ENCODE data around the gene DNAH7. TPM values are rescaled to one million over a fixed set of nuclear protein-coding genes. Genes with fewer than 3 reads are reported as not detected.
"Not testable (repeated sequence)": the region's sequence is repeated elsewhere in the genome, so short reads cannot be mapped to it uniquely, and the experiment has no call there.

DNAH7 gene
- total RNA-seq, 2 experiments from 2014 or later, result not detected

DNA sequence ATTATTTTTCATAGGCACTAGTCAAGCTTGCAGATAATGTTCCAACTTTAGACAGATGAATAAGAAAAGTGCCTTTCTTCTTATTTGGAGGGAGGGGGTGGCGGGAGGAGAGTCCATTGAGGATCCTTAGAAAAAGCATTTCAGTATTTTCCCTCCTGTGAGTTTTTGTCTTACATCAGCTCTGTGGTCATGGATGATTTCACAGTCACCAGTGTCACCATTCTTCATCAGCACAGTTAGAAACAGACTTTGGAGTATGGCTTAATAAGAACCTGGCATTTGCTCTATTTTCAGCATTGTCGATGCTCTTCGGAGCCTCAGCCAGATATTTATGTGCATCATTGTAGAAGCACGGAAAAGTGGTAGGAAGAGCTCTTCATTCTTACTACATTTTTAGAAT, 341.5 kb downstream of the DNAH7 start:
- Mint-ChIP-seq H3K4me1 (peaks cover 5% of the 10 kb centered on the region), H3K27me3 (no peaks in the 10 kb centered on the region), H3K36me3 (peaks cover 41% of the 10 kb centered on the region), H3K4me3 (no peak overlapping the region), H3K9me3 (peaks cover 3% of the 10 kb centered on the region), H3K27ac (no peak overlapping the region)
- ATAC-seq (ENCODE audit: low read depth), result no peak
- POLR2A ChIA-PET, result no interaction called here
- no peak for DNase-seq

DNA sequence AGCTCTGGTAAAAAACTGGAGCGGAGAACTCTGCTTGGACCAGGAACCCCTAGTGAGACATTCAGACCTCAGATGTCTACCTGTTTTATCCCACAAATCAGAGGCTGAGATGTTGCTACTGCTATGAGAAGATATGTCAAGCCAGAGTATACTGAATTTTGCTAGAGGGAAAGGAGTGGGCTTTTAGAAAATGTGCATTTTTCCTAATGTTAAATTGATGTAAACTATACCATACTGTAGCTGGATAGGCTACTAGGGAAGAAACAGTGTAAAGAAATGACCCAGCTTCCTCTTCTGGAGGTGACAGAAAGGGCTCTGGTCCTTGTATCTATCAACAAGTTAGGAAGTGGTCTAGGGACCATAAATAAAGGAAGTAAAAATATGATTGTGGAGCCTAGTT, 346.6 kb downstream of the DNAH7 start:
- Mint-ChIP-seq H3K4me3 (no peak overlapping the region), H3K36me3 (peaks cover 35% of the 10 kb centered on the region), H3K4me1 (peaks cover 12% of the 10 kb centered on the region), H3K27me3 (no peaks in the 10 kb centered on the region), H3K27ac (no peak overlapping the region), H3K9me3 (no peaks in the 10 kb centered on the region)
- DNase-seq, result no peak
- POLR2A ChIA-PET, result interaction anchor here (0.5 kb wide), 1 partner anchor 32 kb away, joined by 7 read pairs; no protein-coding TSS in a partner anchor
- ATAC-seq (ENCODE audit: low read depth), result no peak

DNA sequence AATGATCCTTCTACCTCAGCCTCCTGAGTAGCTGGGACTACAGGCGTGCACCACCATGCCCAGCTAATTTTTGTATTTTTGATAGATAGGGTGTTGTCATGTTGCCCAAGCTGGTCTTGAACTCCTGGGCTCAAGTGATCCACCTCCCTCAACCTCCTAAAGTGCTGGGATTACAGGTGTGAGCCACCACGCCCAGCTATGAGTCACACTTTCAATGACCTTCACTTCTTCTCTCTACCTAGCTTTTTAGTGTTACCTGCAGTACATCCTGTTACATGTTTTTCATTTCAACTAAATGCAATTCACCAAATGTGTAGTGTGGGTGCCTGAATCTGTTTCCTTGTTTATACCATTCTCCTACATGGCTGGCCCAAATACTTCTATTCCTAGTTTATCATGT, 347.6 kb downstream of the DNAH7 start:
- DNase-seq (no peak), ATAC-seq (ENCODE audit: low read depth) (no peak)
- peaks cover 12% of the 10 kb centered on the region for H3K4me1 Mint-ChIP-seq
- H3K4me3 Mint-ChIP-seq, result no peak overlapping the region
- H3K9me3 Mint-ChIP-seq, result no peaks in the 10 kb centered on the region
- no peak overlapping the region for H3K27ac Mint-ChIP-seq
- H3K27me3 Mint-ChIP-seq, result no peaks in the 10 kb centered on the region
- peaks cover 42% of the 10 kb centered on the region for H3K36me3 Mint-ChIP-seq
- POLR2A ChIA-PET, result no interaction called here

DNA sequence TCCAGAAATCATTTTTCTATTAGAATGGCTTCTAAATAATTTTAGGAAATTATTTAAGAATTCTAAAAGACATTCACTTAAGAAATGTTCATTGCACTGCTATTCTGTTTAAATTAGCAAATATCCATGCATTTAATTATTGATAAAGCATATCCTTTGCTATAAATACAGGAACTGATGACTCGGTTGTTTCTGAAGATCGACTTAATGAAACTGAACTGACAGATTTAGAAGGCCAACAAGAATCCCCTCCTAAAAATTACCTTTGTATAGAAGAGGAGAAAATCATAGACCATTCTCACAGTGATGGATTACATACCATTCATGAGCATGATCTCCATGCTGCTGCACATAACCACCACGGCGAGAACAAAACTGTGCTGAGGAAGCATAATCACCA, 352.2 kb downstream of the DNAH7 start:
- POLR2A ChIA-PET, result no interaction called here
- no peak overlapping the region for H3K27ac Mint-ChIP-seq
- H3K27me3 Mint-ChIP-seq, result no peaks in the 10 kb centered on the region
- H3K9me3 Mint-ChIP-seq, result no peaks in the 10 kb centered on the region
- ATAC-seq (ENCODE audit: low read depth) (no peak), DNase-seq (no peak)
- H3K4me3 Mint-ChIP-seq, result no peak overlapping the region
- H3K36me3 Mint-ChIP-seq, result peaks cover 51% of the 10 kb centered on the region
- peaks cover 10% of the 10 kb centered on the region for H3K4me1 Mint-ChIP-seq

DNA sequence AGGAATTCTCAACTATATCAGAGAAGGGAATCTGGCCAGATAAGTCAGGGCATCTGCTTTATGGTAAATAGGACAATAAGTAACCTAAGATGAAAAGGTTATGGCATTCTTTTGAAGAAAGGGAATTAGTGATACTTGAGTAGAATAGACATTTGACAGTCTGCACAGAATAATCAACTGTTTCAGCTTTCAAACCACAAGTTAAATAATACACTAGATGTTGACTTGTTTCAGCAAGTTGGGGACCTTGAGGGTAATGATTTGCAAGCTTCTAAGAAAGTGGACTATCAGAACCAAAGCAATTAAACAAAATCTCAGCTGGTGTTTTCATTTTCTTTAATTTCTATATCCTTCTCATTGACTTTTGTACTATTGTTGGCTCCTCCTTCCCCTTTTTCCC, 357.2 kb downstream of the DNAH7 start:
- Mint-ChIP-seq H3K9me3 (no peaks in the 10 kb centered on the region), H3K36me3 (peaks cover 43% of the 10 kb centered on the region), H3K27ac (no peak overlapping the region), H3K4me1 (no peaks in the 10 kb centered on the region), H3K27me3 (no peaks in the 10 kb centered on the region), H3K4me3 (no peak overlapping the region)
- ATAC-seq (ENCODE audit: low read depth) (no peak), DNase-seq (no peak)
- POLR2A ChIA-PET, result no interaction called here

DNA sequence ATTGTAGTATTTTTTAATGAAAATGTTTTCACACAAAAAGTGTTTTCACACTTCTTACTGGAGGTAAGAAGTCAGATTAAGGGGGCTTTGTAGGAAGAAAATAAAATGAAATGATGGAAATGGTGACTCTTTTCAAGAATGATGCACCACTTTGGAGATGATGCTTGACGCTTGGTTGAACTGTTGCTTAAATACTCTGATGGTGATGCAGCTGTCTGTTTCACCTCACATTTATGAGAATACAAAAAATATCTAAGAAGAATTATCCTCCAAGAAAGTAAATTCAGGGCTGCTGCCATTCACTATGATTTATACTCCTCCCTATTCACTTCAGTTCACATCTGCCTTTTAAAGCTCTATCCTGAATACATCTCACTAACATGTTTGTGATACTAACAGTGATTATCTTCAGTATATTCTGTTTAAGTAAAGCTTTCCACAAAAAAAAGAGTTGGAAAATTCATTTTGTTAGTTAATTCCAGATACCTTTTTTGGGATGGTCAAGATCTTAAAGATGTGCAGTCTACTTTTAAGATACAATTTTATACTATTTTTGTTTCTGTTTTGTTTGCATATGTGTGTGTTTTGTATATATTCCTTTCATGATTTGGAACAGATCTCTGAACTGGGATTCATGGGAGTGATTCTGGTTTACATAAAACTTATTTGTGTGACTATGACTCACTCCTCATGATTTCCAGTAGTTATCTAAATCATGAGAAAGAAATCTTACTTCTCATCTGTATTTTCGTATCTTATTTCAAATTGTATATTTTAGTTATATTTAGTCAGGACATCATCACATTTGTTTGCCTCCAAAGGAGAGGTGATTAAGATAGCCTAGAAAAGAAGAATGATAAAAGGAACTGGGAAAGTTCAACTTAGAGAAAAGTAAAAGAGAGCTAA, 358.5 kb downstream of the DNAH7 start:
- H3K27me3 Mint-ChIP-seq, result no peaks in the 10 kb centered on the region
- no peak overlapping the region for H3K4me3 Mint-ChIP-seq
- H3K36me3 Mint-ChIP-seq, result peaks cover 37% of the 10 kb centered on the region
- no peaks in the 10 kb centered on the region for H3K9me3 Mint-ChIP-seq
- H3K4me1 Mint-ChIP-seq, result no peaks in the 10 kb centered on the region
- no peak for DNase-seq
- no peak for ATAC-seq (ENCODE audit: low read depth)
- peak overlapping the region; percentile 34 for H3K27ac Mint-ChIP-seq
- POLR2A ChIA-PET, result no interaction called here

DNA sequence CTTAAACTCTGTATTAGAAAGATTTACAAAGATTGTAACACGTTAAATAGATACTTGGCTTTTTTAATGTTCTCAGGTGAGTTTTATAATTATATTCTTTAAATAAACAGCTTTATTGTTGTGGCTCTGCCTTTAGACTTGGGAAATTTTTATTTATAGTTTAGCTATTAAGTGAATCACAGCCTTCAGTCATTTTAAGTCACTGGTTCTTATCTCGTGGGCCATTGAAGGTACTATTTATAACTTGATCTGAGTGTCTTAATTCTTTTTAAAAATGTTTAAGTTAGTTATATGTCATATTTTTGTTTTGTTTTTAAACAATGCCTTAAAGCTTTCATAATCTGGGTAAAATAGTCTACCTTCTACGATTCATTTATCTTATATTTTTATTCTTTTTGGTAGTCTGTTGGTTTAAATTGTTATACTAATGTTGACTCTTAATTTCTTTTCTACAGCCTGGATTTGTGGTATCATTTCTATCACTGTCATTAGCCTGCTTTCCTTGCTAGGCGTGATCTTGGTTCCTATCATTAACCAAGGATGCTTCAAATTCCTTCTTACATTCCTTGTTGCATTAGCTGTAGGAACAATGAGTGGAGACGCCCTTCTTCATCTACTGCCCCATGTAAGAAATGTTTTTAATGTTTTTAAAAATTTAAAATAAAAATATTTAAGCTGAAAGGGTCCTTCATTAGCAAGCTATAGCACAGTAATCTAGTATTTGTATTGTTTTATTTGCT, 362.3 kb downstream of the DNAH7 start:
- no peak overlapping the region for H3K4me3 Mint-ChIP-seq
- H3K27ac Mint-ChIP-seq, result no peak overlapping the region
- peaks cover 2% of the 10 kb centered on the region for H3K9me3 Mint-ChIP-seq
- POLR2A ChIA-PET, result no interaction called here
- H3K36me3 Mint-ChIP-seq, result peaks cover 34% of the 10 kb centered on the region
- no peaks in the 10 kb centered on the region for H3K4me1 Mint-ChIP-seq
- ATAC-seq (ENCODE audit: low read depth), result no peak
- DNase-seq, result no peak
- no peaks in the 10 kb centered on the region for H3K27me3 Mint-ChIP-seq

DNA sequence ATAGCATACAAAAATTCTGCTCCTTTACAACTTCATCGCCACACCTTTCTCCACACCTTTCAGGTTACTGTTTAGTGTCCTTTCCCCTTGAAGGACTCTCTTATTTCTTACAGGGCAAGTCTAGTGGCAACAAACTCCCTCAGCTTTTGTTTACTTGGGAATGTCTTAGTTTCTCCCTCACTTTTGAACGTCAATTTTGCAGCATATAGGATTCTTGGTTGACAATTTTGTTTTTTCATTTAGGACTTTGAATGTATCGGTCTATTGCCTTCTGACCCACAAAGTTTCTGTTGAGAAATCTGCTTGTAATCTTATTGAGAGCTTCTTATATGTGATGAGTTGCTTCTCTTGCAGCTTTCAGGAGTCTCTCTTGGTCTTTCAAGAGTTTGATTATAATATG, 368.2 kb downstream of the DNAH7 start:
- Mint-ChIP-seq H3K4me3 (no peak overlapping the region), H3K27me3 (no peaks in the 10 kb centered on the region), H3K27ac (no peak overlapping the region), H3K4me1 (no peaks in the 10 kb centered on the region), H3K36me3 (peaks cover 43% of the 10 kb centered on the region), H3K9me3 (peaks cover 17% of the 10 kb centered on the region)
- ATAC-seq (ENCODE audit: low read depth) (no peak), DNase-seq (no peak)
- POLR2A ChIA-PET, result no interaction called here

DNA sequence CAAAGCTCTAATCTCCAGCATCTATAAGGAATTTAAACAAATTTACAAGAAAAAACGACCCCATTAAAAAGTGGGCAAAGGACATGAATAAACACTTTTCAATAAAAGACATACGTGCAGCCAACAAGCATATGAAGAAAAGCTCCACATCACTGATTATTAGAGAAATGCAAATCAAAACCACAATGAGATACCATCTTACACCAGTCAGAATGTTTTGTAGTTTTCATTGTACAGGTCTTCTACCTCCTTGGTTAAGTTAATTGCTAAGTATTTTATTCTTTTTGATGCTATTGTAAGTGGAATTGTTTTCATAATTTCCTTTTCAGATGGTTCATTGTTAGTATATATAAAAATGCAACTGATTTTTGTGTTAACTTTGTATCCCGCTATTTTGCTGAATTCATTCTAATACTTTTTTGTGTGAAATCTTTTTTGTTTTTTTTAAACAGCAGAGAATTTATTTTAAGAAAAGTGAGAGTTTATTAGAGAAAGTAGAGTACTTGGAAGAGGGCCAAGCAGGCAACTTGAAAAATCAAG, 370.9 kb downstream of the DNAH7 start:
- Mint-ChIP-seq H3K27me3 (no peaks in the 10 kb centered on the region), H3K4me1 (peaks cover 6% of the 10 kb centered on the region), H3K9me3 (peaks cover 29% of the 10 kb centered on the region), H3K36me3 (peaks cover 49% of the 10 kb centered on the region), H3K27ac (no peak overlapping the region), H3K4me3 (no peak overlapping the region)
- no peak for DNase-seq
- POLR2A ChIA-PET, result no interaction called here
- no peak for ATAC-seq (ENCODE audit: low read depth)

DNA sequence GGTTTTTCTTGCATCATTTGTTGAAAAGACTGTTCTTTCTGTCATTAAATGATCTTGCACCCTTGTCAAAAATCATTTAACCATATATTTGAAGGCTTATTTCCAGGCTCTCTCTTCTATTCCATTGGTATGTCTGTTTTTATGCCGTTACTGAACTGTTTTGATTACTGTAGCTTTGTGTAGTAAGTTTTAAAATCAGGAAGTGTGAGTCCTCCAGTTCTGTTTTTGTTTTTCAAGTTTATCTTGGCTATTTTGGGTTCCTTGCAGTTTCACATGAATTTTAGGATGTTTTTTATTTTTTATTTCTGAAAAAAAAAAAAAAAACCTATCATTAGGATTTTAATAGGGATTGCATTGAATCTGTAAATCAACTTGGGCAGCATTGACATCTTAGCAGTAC, 372.6 kb downstream of the DNAH7 start:
- Mint-ChIP-seq H3K27me3 (no peaks in the 10 kb centered on the region), H3K36me3 (peaks cover 47% of the 10 kb centered on the region), H3K9me3 (peaks cover 32% of the 10 kb centered on the region), H3K4me1 (peaks cover 15% of the 10 kb centered on the region), H3K4me3 (no peak overlapping the region), H3K27ac (no peak overlapping the region)
- no peak for DNase-seq
- POLR2A ChIA-PET, result no interaction called here
- no peak for ATAC-seq (ENCODE audit: low read depth)

DNA sequence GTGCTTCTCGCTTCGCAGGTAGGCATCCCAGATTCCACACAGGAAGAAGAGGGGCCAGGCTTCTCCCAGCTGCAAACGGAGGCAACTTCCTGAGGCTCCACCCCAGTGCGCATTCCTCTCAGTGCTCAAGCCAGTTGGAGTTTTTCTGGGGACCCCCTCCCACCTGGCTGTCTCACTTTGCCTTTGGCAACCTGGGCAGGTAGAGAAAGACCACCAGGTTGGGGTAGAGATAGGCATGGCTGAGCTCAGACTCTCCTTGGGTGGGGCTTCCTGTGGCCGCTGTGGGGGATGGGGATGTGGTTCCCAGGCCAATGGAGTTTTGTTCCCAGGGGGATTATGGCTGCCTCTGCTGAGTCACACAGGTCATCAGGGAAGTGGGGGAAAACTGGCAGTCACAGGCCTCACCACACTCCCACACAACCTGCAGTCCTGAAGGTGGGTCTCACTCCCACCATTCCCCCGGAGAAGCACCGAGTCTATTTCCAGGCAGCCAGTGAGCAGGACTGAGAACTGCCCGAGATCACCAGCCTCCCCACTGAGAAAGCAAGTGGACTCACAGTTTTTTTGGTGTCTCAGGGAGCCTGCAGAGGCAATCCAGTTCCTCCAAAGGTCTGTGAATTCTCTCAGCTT, 373.5 kb downstream of the DNAH7 start:
- Mint-ChIP-seq H3K27ac (no peak overlapping the region), H3K9me3 (peaks cover 27% of the 10 kb centered on the region)

DNA sequence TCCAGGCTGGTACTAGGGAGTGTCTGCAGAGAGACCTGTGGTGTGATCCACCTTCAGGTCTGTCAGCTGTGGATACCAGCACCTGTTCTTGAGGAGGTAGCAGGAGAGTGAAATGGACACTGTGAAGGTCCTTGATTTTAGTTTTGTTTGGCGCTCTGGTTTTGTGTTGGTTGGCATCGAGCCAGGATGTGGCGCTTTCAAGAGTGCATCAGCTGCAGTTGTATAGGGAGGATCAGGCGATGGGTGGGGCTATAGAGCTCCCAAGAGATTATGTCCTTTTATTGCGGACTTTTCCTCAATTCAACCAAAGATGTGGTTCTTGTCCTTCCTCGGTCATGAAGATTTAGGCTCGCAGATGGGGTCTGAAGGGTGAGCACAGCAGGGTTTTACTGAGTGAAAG, 374.1 kb downstream of the DNAH7 start:
- Mint-ChIP-seq H3K4me1 (peaks cover 16% of the 10 kb centered on the region), H3K4me3 (no peak overlapping the region)

More for the DNA sequence above, 373.5 kb downstream of the DNAH7 start:
- Mint-ChIP-seq H3K4me3 (no peak overlapping the region), H3K36me3 (peaks cover 49% of the 10 kb centered on the region), H3K27me3 (no peaks in the 10 kb centered on the region), H3K4me1 (peaks cover 15% of the 10 kb centered on the region)
- ATAC-seq (ENCODE audit: low read depth) (no peak), DNase-seq (no peak)
- POLR2A ChIA-PET, result no interaction called here

DNA sequence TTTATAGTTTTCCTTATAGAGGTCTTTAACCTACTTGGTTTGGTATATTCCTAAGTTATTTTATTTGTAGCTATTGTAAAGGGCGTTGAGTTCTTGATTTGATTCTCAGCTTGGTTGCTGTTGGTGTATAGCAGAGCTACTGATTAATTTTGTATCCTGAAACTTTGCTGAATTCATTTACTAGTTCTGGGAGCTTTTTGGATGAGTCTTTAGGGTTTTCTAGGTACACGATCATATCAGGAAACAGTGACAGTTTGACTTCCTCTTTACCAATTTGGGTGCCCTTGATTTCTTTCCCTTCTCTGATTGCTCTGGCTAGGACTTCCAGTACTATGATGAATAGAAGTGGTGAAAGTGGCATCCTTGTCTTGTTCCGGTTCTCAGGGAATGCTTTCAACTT, 376.1 kb downstream of the DNAH7 start:
- POLR2A ChIA-PET; H3K27ac Mint-ChIP-seq; ATAC-seq (ENCODE audit: low read depth); H3K4me3 Mint-ChIP-seq; H3K27me3 Mint-ChIP-seq; DNase-seq: not testable (repeated sequence)
- Mint-ChIP-seq H3K9me3 (peaks cover 24% of the 10 kb centered on the region), H3K4me1 (peaks cover 17% of the 10 kb centered on the region), H3K36me3 (peaks cover 36% of the 10 kb centered on the region)

More for the DNA sequence above, 374.1 kb downstream of the DNAH7 start:
- Mint-ChIP-seq H3K27ac (no peak overlapping the region), H3K36me3 (peaks cover 46% of the 10 kb centered on the region), H3K9me3 (peaks cover 26% of the 10 kb centered on the region), H3K27me3 (no peaks in the 10 kb centered on the region)
- POLR2A ChIA-PET, result no interaction called here
- ATAC-seq (ENCODE audit: low read depth), result no peak
- DNase-seq, result no peak
